Ectodermal cell (in vitro differentiated cells): ENCODE results near the gene LST1.

ENCODE experiments used
- H3K27ac ChIP-seq: 2 replicates; pipeline ENCODE4 v1.7.0; 2013; ENCODE audit warnings: mild to moderate bottlenecking, low read depth, low read length; ENCODE audit not compliant: insufficient read depth, poor library complexity, severe bottlenecking
- H3K27me3 ChIP-seq: 2 replicates; pipeline ENCODE4 v1.7.0; 2013; ENCODE audit warnings: mild to moderate bottlenecking, low read length; ENCODE audit not compliant: insufficient read depth, control insufficient read depth, poor library complexity, severe bottlenecking
- H3K36me3 ChIP-seq: one replicate; pipeline ENCODE4 v1.7.0; 2013; ENCODE audit warnings: low read length; ENCODE audit not compliant: control insufficient read depth, insufficient read depth
- H3K4me1 ChIP-seq: one replicate; pipeline ENCODE4 v1.7.0; 2013; ENCODE audit warnings: low read length; ENCODE audit not compliant: control insufficient read depth, insufficient read depth
- H3K4me3 ChIP-seq: 2 replicates; pipeline ENCODE4 v1.7.0; 2013; ENCODE audit warnings: low read depth, low read length, control low read depth; ENCODE audit not compliant: insufficient read depth
- H3K9me3 ChIP-seq: 2 replicates; pipeline ENCODE4 v1.7.0; 2013; ENCODE audit warnings: mild to moderate bottlenecking, low read length, moderate library complexity; ENCODE audit not compliant: control insufficient read depth
- WGBS, 2 experiments: methylation state at CpG; one replicate each; pipeline ENCODE4 v1.1.7; 2013; ENCODE audit warnings: missing lambda C conversion rate in 2 of 2; 5-methylcytosine and 5-hydroxymethylcytosine counted together

Gene LST1

GRCh38 chr6:31607317-31607716, 21.2 kb downstream of the LST1 start:
- Histone ChIP-seq H3K4me3 (no peak overlapping the region), H3K4me1 (no peaks in the 10 kb centered on the region), H3K27me3 (no peaks in the 10 kb centered on the region), H3K36me3 (no peaks in the 10 kb centered on the region), H3K27ac (no peak overlapping the region), H3K9me3 (no peaks in the 10 kb centered on the region)
- WGBS, 2 experiments, result 84 to 92% methylated on average over 1 of the region's 1 CpG

- no peaks in the 10 kb centered on the region for H3K9me3 ChIP-seq
- H3K4me3 ChIP-seq, result no peak overlapping the region
- H3K27ac ChIP-seq, result no peak overlapping the region
- H3K27me3 ChIP-seq, result no peaks in the 10 kb centered on the region
- no peaks in the 10 kb centered on the region for H3K36me3 ChIP-seq
- 89 to 90% methylated on average over 8 of the region's 8 CpGs for WGBS, 2 experiments
- H3K4me1 ChIP-seq, result no peaks in the 10 kb centered on the region
These were observed 23.7 kb downstream of the LST1 start for GRCh38 chr6:31609519-31610406.

- no peak overlapping the region for H3K27ac ChIP-seq
- no peaks in the 10 kb centered on the region for H3K36me3 ChIP-seq
- no peaks in the 10 kb centered on the region for H3K27me3 ChIP-seq
- H3K4me1 ChIP-seq, result peaks cover 4% of the 10 kb centered on the region
- 87 to 92% methylated on average over 4 of the region's 4 CpGs for WGBS, 2 experiments
- H3K4me3 ChIP-seq, result no peak overlapping the region
- H3K9me3 ChIP-seq, result no peaks in the 10 kb centered on the region
These were observed 24.9 kb downstream of the LST1 start for GRCh38 chr6:31610968-31611367.

GRCh38 chr6:31614075-31614619, 28.1 kb downstream of the LST1 start:
- peaks cover 5% of the 10 kb centered on the region for H3K4me1 ChIP-seq
- H3K36me3 ChIP-seq, result no peaks in the 10 kb centered on the region
- WGBS, 2 experiments, result 92 to 94% methylated on average over 8 of the region's 8 CpGs
- no peak overlapping the region for H3K4me3 ChIP-seq
- H3K9me3 ChIP-seq, result no peaks in the 10 kb centered on the region
- H3K27ac ChIP-seq, result no peak overlapping the region
- H3K27me3 ChIP-seq, result no peaks in the 10 kb centered on the region

GRCh38 chr6:31614684-31615578, 28.9 kb downstream of the LST1 start, which contains the start of gene AIF1:
AIF1 (plus strand) TSS chr6:31615234; CDS start chr6:31615330, 96 bp downstream.
- H3K36me3 ChIP-seq, result no peaks in the 10 kb centered on the region
- H3K4me1 ChIP-seq, result peaks cover 5% of the 10 kb centered on the region
- no peaks in the 10 kb centered on the region for H3K27me3 ChIP-seq
- no peak within 1 kb of the TSS for H3K27ac ChIP-seq
- 83 to 90% methylated on average over 5 to 6 of the region's 6 CpGs for WGBS, 2 experiments
- no peaks in the 10 kb centered on the region for H3K9me3 ChIP-seq
- H3K4me3 ChIP-seq, result no peak within 1 kb of the TSS

- no peaks in the 10 kb centered on the region for H3K36me3 ChIP-seq
- 78 to 79% methylated on average over 7 of the region's 7 CpGs for WGBS, 2 experiments
- no peaks in the 10 kb centered on the region for H3K27me3 ChIP-seq
- H3K27ac ChIP-seq, result no peak overlapping the region
- no peak overlapping the region for H3K4me3 ChIP-seq
- H3K9me3 ChIP-seq, result no peaks in the 10 kb centered on the region
- H3K4me1 ChIP-seq, result peaks cover 5% of the 10 kb centered on the region
These were observed 29.7 kb downstream of the LST1 start for GRCh38 chr6:31615748-31616147.

- Histone ChIP-seq H3K27ac (no peak overlapping the region), H3K4me1 (peaks cover 6% of the 10 kb centered on the region), H3K4me3 (no peak overlapping the region), H3K27me3 (no peaks in the 10 kb centered on the region), H3K9me3 (no peaks in the 10 kb centered on the region), H3K36me3 (no peaks in the 10 kb centered on the region)
- WGBS, 2 experiments, result 90 to 92% methylated on average over 2 of the region's 2 CpGs
These were observed 30.9 kb downstream of the LST1 start for GRCh38 chr6:31617010-31617409.

- WGBS, 2 experiments, result 0 to 1% methylated on average over 50 of the region's 50 CpGs
These were observed 33.9 kb downstream of the LST1 start for GRCh38 chr6:31619805-31620585.

GRCh38 chr6:31620586-31621319, 34.7 kb downstream of the LST1 start, which contains the start of gene PRRC2A:
PRRC2A (plus strand) TSS chr6:31620715; CDS start chr6:31622790, 2,075 bp downstream.
- Histone ChIP-seq H3K27ac (peak within 1 kb of the TSS; percentile 100), H3K27me3 (no peaks in the 10 kb centered on the region), H3K4me3 (peak within 1 kb of the TSS; percentile 79), H3K36me3 (peaks cover 33% of the 10 kb centered on the region), H3K4me1 (peaks cover 14% of the 10 kb centered on the region), H3K9me3 (no peaks in the 10 kb centered on the region)
- 0% methylated on average over 67 of the region's 67 CpGs for WGBS, 2 experiments

More at GRCh38 chr6:31619805-31620585, 33.9 kb downstream of the LST1 start:
- Histone ChIP-seq H3K4me1 (peaks cover 16% of the 10 kb centered on the region), H3K9me3 (no peaks in the 10 kb centered on the region), H3K36me3 (peaks cover 25% of the 10 kb centered on the region), H3K27me3 (no peaks in the 10 kb centered on the region), H3K27ac (peak overlapping the region; percentile 100), H3K4me3 (peak overlapping the region; percentile 79)
